Mesothelial cell of epicardium (in vitro differentiated cells): ENCODE measurements around the gene AXL. TPM values are rescaled to one million over a fixed set of nuclear protein-coding genes. Genes with fewer than 3 reads are reported as not detected.

Experiments used
- DNase-seq, 2 experiments: peaks; one replicate each; pipeline ENCODE4 v3.0.0; 2021; ENCODE audit warnings: low spot score in 2 of 2; ENCODE audit not compliant: unreplicated experiment in 2 of 2
- H3K27ac Mint-ChIP-seq: 2 replicates; pipeline ENCODE4 v1.8.0; 2021; ENCODE audit warnings: mixed read lengths
- H3K27me3 Mint-ChIP-seq: 2 replicates; pipeline ENCODE4 v1.8.0; 2021; ENCODE audit warnings: low read depth, mixed read lengths
- H3K36me3 Mint-ChIP-seq: 2 replicates; pipeline ENCODE4 v1.8.0; 2021; ENCODE audit warnings: mixed read lengths
- H3K4me1 Mint-ChIP-seq: 2 replicates; pipeline ENCODE4 v1.8.0; 2021; ENCODE audit warnings: mixed read lengths
- H3K4me3 Mint-ChIP-seq: 2 replicates; pipeline ENCODE4 v1.8.0; 2021; ENCODE audit warnings: mild to moderate bottlenecking, moderate library complexity, mixed read lengths
- H3K9me3 Mint-ChIP-seq: 2 replicates; pipeline ENCODE4 v1.8.0; 2021; ENCODE audit warnings: mixed read lengths
- total RNA-seq: library from RNA; stranded (reverse); gene quantifications from 3 replicates; pipeline ENCODE4 v1.2.1, GENCODE V29; 2021
- TF ChIP-seq, protein P1 (sequence below): fragments of 200-600 bp; sonication (generic); IDR thresholded peaks from one replicate; pipeline ENCODE4 v1.5.0; 2021; ENCODE audit warnings: antibody characterized with exemption; ENCODE audit not compliant: unreplicated experiment

The AXL gene
- total RNA-seq, 1 donor from 2014 or later, result 60.0 TPM

DNA sequence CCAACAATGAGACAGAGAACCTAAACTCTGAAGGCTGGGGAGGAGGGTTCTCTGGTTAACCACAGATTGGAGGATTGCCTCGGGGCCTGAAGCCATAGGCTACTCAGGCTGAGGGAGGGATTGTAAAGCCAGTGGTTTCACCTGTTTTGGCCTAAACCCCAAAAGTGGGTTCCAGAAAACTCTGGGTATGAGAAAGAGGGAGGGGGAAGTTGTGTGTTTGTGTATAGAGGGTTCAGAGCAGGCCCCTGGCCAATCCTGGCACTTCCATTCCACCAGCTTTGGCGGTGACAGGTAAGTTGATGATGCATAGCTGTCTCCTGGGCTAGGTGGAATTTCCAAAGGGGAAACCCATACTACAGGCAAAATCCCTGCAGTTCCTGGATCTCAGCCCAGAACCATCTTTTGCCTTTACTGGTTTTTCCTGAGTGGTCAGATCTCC lies 77.4 kb downstream of the AXL start:
- Mint-ChIP-seq H3K27me3 (no peaks in the 10 kb centered on the region), H3K4me1 (no peaks in the 10 kb centered on the region), H3K4me3 (no peak overlapping the region), H3K9me3 (no peaks in the 10 kb centered on the region), H3K27ac (peak overlapping the region; percentile 12), H3K36me3 (peaks cover 52% of the 10 kb centered on the region)
- DNase-seq, result no peak
- TF ChIP-seq, protein P1, sequence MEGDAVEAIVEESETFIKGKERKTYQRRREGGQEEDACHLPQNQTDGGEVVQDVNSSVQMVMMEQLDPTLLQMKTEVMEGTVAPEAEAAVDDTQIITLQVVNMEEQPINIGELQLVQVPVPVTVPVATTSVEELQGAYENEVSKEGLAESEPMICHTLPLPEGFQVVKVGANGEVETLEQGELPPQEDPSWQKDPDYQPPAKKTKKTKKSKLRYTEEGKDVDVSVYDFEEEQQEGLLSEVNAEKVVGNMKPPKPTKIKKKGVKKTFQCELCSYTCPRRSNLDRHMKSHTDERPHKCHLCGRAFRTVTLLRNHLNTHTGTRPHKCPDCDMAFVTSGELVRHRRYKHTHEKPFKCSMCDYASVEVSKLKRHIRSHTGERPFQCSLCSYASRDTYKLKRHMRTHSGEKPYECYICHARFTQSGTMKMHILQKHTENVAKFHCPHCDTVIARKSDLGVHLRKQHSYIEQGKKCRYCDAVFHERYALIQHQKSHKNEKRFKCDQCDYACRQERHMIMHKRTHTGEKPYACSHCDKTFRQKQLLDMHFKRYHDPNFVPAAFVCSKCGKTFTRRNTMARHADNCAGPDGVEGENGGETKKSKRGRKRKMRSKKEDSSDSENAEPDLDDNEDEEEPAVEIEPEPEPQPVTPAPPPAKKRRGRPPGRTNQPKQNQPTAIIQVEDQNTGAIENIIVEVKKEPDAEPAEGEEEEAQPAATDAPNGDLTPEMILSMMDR, result no peak

DNA sequence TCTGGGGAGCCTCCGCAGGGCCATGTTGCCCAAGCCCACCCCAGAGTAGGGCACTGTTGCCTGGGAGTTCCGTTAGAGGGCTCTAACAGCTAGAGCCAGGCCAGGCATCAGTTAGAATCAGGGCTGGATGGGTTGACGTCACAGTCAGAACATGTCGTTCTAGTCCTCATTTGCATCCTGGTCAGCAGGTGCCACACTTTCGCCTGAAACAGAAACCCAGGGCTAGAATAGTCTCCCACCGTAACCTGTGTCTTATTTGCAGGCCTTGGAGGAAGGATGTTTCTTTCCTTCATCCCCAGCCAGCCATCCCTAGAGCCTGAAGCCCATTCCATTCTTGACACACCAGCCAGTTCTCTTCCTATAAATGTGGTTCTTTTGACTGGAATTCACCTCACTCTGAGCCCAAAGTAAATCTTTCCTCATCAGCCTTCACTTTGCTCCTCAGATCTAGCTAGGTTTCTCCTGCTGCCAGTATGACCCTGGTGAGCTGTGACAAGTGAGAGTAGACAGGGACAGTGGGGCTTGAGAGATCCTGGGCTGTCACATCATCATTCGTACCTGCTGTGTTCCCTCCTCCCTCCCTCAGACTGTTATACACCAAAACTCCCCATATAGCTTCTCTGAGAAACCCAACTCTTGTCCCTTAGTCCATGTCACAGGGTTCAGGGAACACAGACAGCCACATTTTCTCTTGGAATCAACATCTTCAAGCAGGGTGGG lies 78.8 kb downstream of the AXL start:
- TF ChIP-seq, protein P1, result no peak
- Mint-ChIP-seq H3K27me3 (no peaks in the 10 kb centered on the region), H3K9me3 (no peaks in the 10 kb centered on the region), H3K36me3 (peaks cover 54% of the 10 kb centered on the region), H3K4me1 (no peaks in the 10 kb centered on the region), H3K4me3 (no peak overlapping the region), H3K27ac (peak overlapping the region; percentile 76)
- no peak for DNase-seq

DNA sequence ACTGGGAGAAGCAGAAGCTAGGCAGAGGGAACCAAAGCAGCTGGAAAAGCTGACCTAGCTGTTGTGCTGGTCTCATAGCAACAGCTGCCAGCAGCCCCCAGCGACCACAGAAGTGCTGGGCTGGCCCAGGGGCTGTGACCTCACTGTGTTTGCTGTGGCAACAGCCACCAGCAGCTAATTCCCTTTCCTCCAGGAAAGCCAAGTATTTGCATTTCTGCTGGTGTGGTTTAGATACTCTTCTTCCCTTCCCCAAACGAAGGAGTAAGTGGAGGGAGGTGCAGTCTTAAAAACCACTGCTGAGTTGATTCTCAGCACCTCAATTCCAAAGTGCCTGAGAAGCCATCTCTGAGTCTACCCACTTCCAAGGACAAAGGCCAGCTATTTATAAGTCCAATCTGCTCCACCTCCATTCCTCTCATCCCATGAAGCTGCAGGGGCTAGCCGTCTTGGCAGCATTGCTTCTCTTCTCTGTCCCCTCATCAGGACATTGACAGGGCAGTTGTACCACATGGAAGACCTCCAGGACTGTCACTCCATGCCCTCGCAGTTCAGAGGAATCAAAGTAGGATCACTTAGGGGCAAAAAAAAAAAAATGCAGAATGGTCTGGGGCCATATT lies 79.4 kb downstream of the AXL start:
- Mint-ChIP-seq H3K4me3 (no peak overlapping the region), H3K4me1 (no peaks in the 10 kb centered on the region), H3K9me3 (no peaks in the 10 kb centered on the region), H3K27ac (peak overlapping the region; percentile 76), H3K27me3 (no peaks in the 10 kb centered on the region), H3K36me3 (peaks cover 53% of the 10 kb centered on the region)
- TF ChIP-seq, protein P1, result no peak
- DNase-seq, result no peak

DNA sequence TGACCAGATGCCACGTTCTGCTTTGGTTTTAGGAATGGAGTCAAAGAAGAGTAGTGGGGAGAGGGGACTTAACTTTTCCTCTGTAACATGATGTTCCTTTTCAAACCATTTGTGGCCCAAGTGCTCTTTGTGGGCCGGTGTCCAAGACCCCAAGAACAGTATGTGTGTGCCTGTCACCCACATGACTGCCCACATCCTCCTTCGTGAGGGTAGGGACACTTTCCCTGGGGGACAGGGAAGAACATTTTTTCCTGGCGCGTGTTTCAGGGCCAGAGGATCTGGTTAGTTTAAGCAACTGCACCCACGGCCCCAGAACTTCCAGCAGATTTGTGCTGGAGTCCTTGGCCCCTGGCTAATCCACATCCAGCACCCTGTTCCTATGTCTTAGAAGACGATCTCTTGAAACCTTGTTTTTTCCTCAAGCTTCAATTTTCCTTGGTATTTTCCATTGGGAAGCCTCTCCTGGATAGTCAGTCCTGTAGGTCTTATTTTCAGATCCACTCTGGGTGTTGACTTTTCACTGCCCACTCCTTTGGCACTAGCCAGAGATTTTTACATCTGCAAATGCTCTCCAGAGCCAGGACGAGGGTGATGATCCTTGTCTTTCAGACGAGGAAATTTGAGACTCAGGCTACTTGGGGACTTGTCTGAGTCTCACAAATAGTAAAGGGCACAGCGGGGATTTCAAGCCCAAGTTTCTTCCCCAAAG lies 80.2 kb downstream of the AXL start:
- no peaks in the 10 kb centered on the region for H3K9me3 Mint-ChIP-seq
- H3K4me1 Mint-ChIP-seq, result no peaks in the 10 kb centered on the region
- peaks cover 48% of the 10 kb centered on the region for H3K36me3 Mint-ChIP-seq
- TF ChIP-seq, protein P1, result no peak
- no peak for DNase-seq
- no peak overlapping the region for H3K4me3 Mint-ChIP-seq
- no peaks in the 10 kb centered on the region for H3K27me3 Mint-ChIP-seq
- H3K27ac Mint-ChIP-seq, result peak overlapping the region; percentile 4

DNA sequence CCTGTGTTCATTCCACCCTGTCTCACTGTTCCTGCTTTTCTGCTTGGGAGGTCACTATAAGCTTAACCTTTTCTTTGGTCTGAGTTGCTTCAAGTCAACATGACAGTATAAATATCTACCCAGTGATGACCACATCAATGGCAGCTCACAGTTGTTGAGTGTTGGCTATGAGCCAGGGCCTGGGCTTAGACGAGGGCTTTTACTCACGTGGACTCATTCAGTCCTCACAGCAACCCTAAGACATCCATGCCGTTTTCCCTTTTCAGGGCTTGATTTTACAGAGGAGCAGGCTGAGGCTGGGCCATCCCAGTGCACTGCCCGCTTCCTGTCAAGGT lies 80.7 kb downstream of the AXL start:
- peaks cover 48% of the 10 kb centered on the region for H3K36me3 Mint-ChIP-seq
- DNase-seq, result no peak

More for the DNA sequence above, 80.7 kb downstream of the AXL start:
- no peaks in the 10 kb centered on the region for H3K4me1 Mint-ChIP-seq
- H3K9me3 Mint-ChIP-seq, result no peaks in the 10 kb centered on the region
- TF ChIP-seq, protein P1, result no peak
- H3K27me3 Mint-ChIP-seq, result no peaks in the 10 kb centered on the region
- H3K4me3 Mint-ChIP-seq, result no peak overlapping the region
- peak overlapping the region; percentile 4 for H3K27ac Mint-ChIP-seq
